Peyer's patch (tissue), 4 donors: Measurements from ENCODE around the gene KCNE2.

ENCODE experiments used
- POLR2A ChIP-seq, 2 donors: fragments of 450-650 bp; IDR thresholded peaks; one replicate each; pipeline ENCODE4 v1.5.1; 2017; ENCODE audit warnings: antibody characterized with exemption in 2 of 2, mild to moderate bottlenecking in 2 of 2, moderate library complexity in 2 of 2
- TF ChIP-seq, protein P1 (sequence below), 6 experiments: fragments of 450-650 bp in 4 of 6; fragments of 200-600 bp in 2 of 6; sonication (generic) in 1 of 6; IDR thresholded peaks; one replicate each; pipeline ENCODE4 v1.5.1; 2017 to 2019; ENCODE audit warnings: antibody characterized with exemption in 6 of 6, mild to moderate bottlenecking in 3 of 6, moderate library complexity in 1 of 6

- TF ChIP-seq, protein P1, sequence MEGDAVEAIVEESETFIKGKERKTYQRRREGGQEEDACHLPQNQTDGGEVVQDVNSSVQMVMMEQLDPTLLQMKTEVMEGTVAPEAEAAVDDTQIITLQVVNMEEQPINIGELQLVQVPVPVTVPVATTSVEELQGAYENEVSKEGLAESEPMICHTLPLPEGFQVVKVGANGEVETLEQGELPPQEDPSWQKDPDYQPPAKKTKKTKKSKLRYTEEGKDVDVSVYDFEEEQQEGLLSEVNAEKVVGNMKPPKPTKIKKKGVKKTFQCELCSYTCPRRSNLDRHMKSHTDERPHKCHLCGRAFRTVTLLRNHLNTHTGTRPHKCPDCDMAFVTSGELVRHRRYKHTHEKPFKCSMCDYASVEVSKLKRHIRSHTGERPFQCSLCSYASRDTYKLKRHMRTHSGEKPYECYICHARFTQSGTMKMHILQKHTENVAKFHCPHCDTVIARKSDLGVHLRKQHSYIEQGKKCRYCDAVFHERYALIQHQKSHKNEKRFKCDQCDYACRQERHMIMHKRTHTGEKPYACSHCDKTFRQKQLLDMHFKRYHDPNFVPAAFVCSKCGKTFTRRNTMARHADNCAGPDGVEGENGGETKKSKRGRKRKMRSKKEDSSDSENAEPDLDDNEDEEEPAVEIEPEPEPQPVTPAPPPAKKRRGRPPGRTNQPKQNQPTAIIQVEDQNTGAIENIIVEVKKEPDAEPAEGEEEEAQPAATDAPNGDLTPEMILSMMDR (IDR thresholded peaks at IDR 0.05), result no peak
- TF ChIP-seq POLR2A (IDR thresholded peaks at IDR 0.05), result no peak
Observed at GRCh38 chr21:34355570-34355969, 8.2 kb upstream of the KCNE2 start.
